ENCODE data around the gene LSM14B. TPM values are rescaled to one million over a fixed set of nuclear protein-coding genes. Genes with fewer than 3 reads are reported as not detected.
"Not testable (repeated sequence)": the region's sequence is repeated elsewhere in the genome, so short reads cannot be mapped to it uniquely, and the experiment has no call there.

Gene LSM14B
- polyA plus RNA-seq, 1 experiment, result 26.2 TPM

- CTCF ChIA-PET, result interaction anchor here (2.6 kb wide), 1 partner anchor 134 kb away, joined by 9 read pairs; no protein-coding TSS in a partner anchor
- no peak for TF ChIP-seq CTCF (IDR thresholded peaks at IDR 0.05; ENCODE audit: low read depth, low read length)
- POLR2A ChIA-PET, result no interaction called here
- H3K4me3 ChIP-seq (ENCODE audit: low read depth, low read length), result no peak overlapping the region
- no peaks in the 10 kb centered on the region; the same call in 1 of the 2 replicates for H3K9me3 ChIP-seq (ENCODE audit: control insufficient read depth, insufficient read depth, low read length)
- H3K27ac ChIP-seq (ENCODE audit: low read depth, low read length), result no peak overlapping the region
- no peaks in the 10 kb centered on the region for H3K27me3 ChIP-seq (ENCODE audit: control insufficient read depth, insufficient read depth, low read length)
- DNase-seq (ENCODE audit: low read depth, low spot score), result no peak
Measured at GRCh38 chr20:62145688-62146018, 23.4 kb downstream of the LSM14B start.

- Histone ChIP-seq H3K9me3 (ENCODE audit: control insufficient read depth, insufficient read depth, low read length) (no peaks in the 10 kb centered on the region; the same call in 1 of the 2 replicates), H3K4me3 (ENCODE audit: low read depth, low read length) (no peak overlapping the region), H3K27me3 (ENCODE audit: control insufficient read depth, insufficient read depth, low read length) (no peaks in the 10 kb centered on the region), H3K27ac (ENCODE audit: low read depth, low read length) (no peak overlapping the region)
- no peak for TF ChIP-seq CTCF (IDR thresholded peaks at IDR 0.05; ENCODE audit: low read depth, low read length)
- no peak for DNase-seq (ENCODE audit: low read depth, low spot score)
- ChIA-PET POLR2A (no interaction called here), CTCF (interaction anchor here (2.6 kb wide), 1 partner anchor 135 kb away, joined by 9 read pairs; no protein-coding TSS in a partner anchor)
Measured at GRCh38 chr20:62146019-62146755, 23.9 kb downstream of the LSM14B start.

GRCh38 chr20:62147125-62147524 is 24.9 kb downstream of the LSM14B start:
- Histone ChIP-seq H3K4me3 (ENCODE audit: low read depth, low read length) (no peak overlapping the region), H3K27ac (ENCODE audit: low read depth, low read length) (no peak overlapping the region), H3K9me3 (ENCODE audit: control insufficient read depth, insufficient read depth, low read length) (peaks cover 4% of the 10 kb centered on the region; the same call in 1 of the 2 replicates), H3K27me3 (ENCODE audit: control insufficient read depth, insufficient read depth, low read length) (no peaks in the 10 kb centered on the region)
- no peak for TF ChIP-seq CTCF (IDR thresholded peaks at IDR 0.05; ENCODE audit: low read depth, low read length)
- POLR2A ChIA-PET, result no interaction called here
- CTCF ChIA-PET, result interaction anchor here (1.3 kb wide), 1 partner anchor 9 kb away, joined by 4 read pairs; no protein-coding TSS in a partner anchor
- no peak for DNase-seq (ENCODE audit: low read depth, low spot score)

- H3K9me3 ChIP-seq (ENCODE audit: control insufficient read depth, insufficient read depth, low read length), result peaks cover 7% of the 10 kb centered on the region; the same call in 1 of the 2 replicates
- TF ChIP-seq CTCF (IDR thresholded peaks at IDR 0.05; ENCODE audit: low read depth, low read length), result no peak
- DNase-seq (ENCODE audit: low read depth, low spot score), result no peak
- H3K4me3 ChIP-seq (ENCODE audit: low read depth, low read length), result no peak overlapping the region
- ChIA-PET POLR2A (no interaction called here), CTCF (interaction anchor here (1.3 kb wide), 1 partner anchor 9 kb away, joined by 4 read pairs; no protein-coding TSS in a partner anchor)
- H3K27me3 ChIP-seq (ENCODE audit: control insufficient read depth, insufficient read depth, low read length), result no peaks in the 10 kb centered on the region
- H3K27ac ChIP-seq (ENCODE audit: low read depth, low read length), result no peak overlapping the region
Measured at GRCh38 chr20:62147528-62147927, 25.3 kb downstream of the LSM14B start.

GRCh38 chr20:62148383-62148782 is 26.1 kb downstream of the LSM14B start:
- H3K9me3 ChIP-seq (ENCODE audit: control insufficient read depth, insufficient read depth, low read length); H3K27me3 ChIP-seq (ENCODE audit: control insufficient read depth, insufficient read depth, low read length); POLR2A ChIA-PET; H3K4me3 ChIP-seq (ENCODE audit: low read depth, low read length); H3K27ac ChIP-seq (ENCODE audit: low read depth, low read length); DNase-seq (ENCODE audit: low read depth, low spot score): not testable (repeated sequence)
- CTCF ChIA-PET, result interaction anchor here (1.3 kb wide), 1 partner anchor 8 kb away, joined by 4 read pairs; no protein-coding TSS in a partner anchor
